ENCODE measurements around the gene SPATA13. TPM values are rescaled to one million over a fixed set of nuclear protein-coding genes. Genes with fewer than 3 reads are reported as not detected.

SPATA13 gene
- polyA plus RNA-seq, 1 experiment = 3.6 TPM

- POLR2A ChIA-PET = no interaction called here
- H3K36me3 ChIP-seq (ENCODE audit: control insufficient read depth, insufficient read depth, low read length) = no peaks in the 10 kb centered on the region
- DNase-seq (ENCODE audit: low read depth) = no peak
- no peaks in the 10 kb centered on the region for H3K27me3 ChIP-seq (ENCODE audit: control insufficient read depth, insufficient read depth, low read length)
- H3K4me3 ChIP-seq (ENCODE audit: low read depth, low read length) = no peak overlapping the region
- CTCF ChIA-PET = no interaction called here
- TF ChIP-seq CTCF (IDR thresholded peaks at IDR 0.05; ENCODE audit: insufficient read depth, low read depth, low read length) = no peak
These were observed 13.3 kb downstream of the SPATA13 start for GRCh38 chr13:24173795-24174194.

GRCh38 chr13:24175847-24176246 lies 15.3 kb downstream of the SPATA13 start:
- Histone ChIP-seq H3K4me3 (ENCODE audit: low read depth, low read length) (no peak overlapping the region), H3K27me3 (ENCODE audit: control insufficient read depth, insufficient read depth, low read length) (no peaks in the 10 kb centered on the region), H3K36me3 (ENCODE audit: control insufficient read depth, insufficient read depth, low read length) (no peaks in the 10 kb centered on the region)
- ChIA-PET CTCF (interaction anchor here (0.6 to 2.1 kb wide), 4 partner anchors 11 to 1722 kb away, joined by 3 to 7 read pairs (median 4); no protein-coding TSS in a partner anchor), POLR2A (no interaction called here)
- no peak for TF ChIP-seq CTCF (IDR thresholded peaks at IDR 0.05; ENCODE audit: insufficient read depth, low read depth, low read length)
- no peak for DNase-seq (ENCODE audit: low read depth)

- H3K36me3 ChIP-seq (ENCODE audit: control insufficient read depth, insufficient read depth, low read length) = no peaks in the 10 kb centered on the region
- TF ChIP-seq CTCF (IDR thresholded peaks at IDR 0.05; ENCODE audit: insufficient read depth, low read depth, low read length) = no peak
- ChIA-PET CTCF (interaction anchor here (1.0 to 2.1 kb wide), 2 partner anchors 10 to 24 kb away, joined by 3 to 7 read pairs; no protein-coding TSS in a partner anchor), POLR2A (no interaction called here)
- no peaks in the 10 kb centered on the region for H3K27me3 ChIP-seq (ENCODE audit: control insufficient read depth, insufficient read depth, low read length)
- H3K4me3 ChIP-seq (ENCODE audit: low read depth, low read length) = no peak overlapping the region
- DNase-seq (ENCODE audit: low read depth) = no peak
These were observed 16.0 kb downstream of the SPATA13 start for GRCh38 chr13:24176351-24177101.

- Histone ChIP-seq H3K4me3 (ENCODE audit: low read depth, low read length) (no peak overlapping the region), H3K27me3 (ENCODE audit: control insufficient read depth, insufficient read depth, low read length) (no peaks in the 10 kb centered on the region), H3K36me3 (ENCODE audit: control insufficient read depth, insufficient read depth, low read length) (no peaks in the 10 kb centered on the region)
- no peak for DNase-seq (ENCODE audit: low read depth)
- ChIA-PET CTCF (interaction anchor here (1.1 to 2.1 kb wide), 2 partner anchors 15 to 50 kb away, joined by 4 to 8 read pairs; no protein-coding TSS in a partner anchor), POLR2A (no interaction called here)
- no peak for TF ChIP-seq CTCF (IDR thresholded peaks at IDR 0.05; ENCODE audit: insufficient read depth, low read depth, low read length)
These were observed 18.4 kb downstream of the SPATA13 start for GRCh38 chr13:24178847-24179485.

- no peak for DNase-seq (ENCODE audit: low read depth)
- ChIA-PET CTCF (interaction anchor here (1.1 to 2.1 kb wide), 2 partner anchors 15 to 49 kb away, joined by 4 to 8 read pairs; no protein-coding TSS in a partner anchor), POLR2A (no interaction called here)
These were observed 18.9 kb downstream of the SPATA13 start for GRCh38 chr13:24179486-24179850.

More at GRCh38 chr13:24179486-24179850, 18.9 kb downstream of the SPATA13 start:
- TF ChIP-seq CTCF (IDR thresholded peaks at IDR 0.05; ENCODE audit: insufficient read depth, low read depth, low read length) = no peak
- Histone ChIP-seq H3K36me3 (ENCODE audit: control insufficient read depth, insufficient read depth, low read length) (no peaks in the 10 kb centered on the region), H3K4me3 (ENCODE audit: low read depth, low read length) (no peak overlapping the region), H3K27me3 (ENCODE audit: control insufficient read depth, insufficient read depth, low read length) (no peaks in the 10 kb centered on the region)
